Activated T-helper 1 cell treated with anti-CD3 and anti-CD28 coated beads, Interleukin-12 subunit alpha, Interleukin-12 subunit beta, Interleukin-2, Interleukin-4 antibody, amounts not matched to agents 30 ng/mL and 10 ng/mL and 1 ng/mL, durations not matched to agents 14 hours and 24 hours and 36 hours (primary cell): ENCODE results near the gene ICAM5. TPM values are rescaled to one million over a fixed set of nuclear protein-coding genes. Genes with fewer than 3 reads are reported as not detected.

Source experiments
- DNase-seq: peaks from one replicate; pipeline ENCODE4 v3.0.0; 2021; ENCODE audit warnings: low spot score
- H3K27ac Mint-ChIP-seq: one replicate; pipeline ENCODE4 v1.8.0; 2021; ENCODE audit warnings: mild to moderate bottlenecking, mixed read lengths
- H3K27me3 Mint-ChIP-seq: one replicate; pipeline ENCODE4 v1.8.0; 2022; ENCODE audit warnings: mild to moderate bottlenecking, moderate library complexity, mixed read lengths; ENCODE audit not compliant: insufficient read depth
- H3K36me3 Mint-ChIP-seq: one replicate; pipeline ENCODE4 v1.8.0; 2021; ENCODE audit warnings: low read depth, mixed read lengths
- H3K4me1 Mint-ChIP-seq: one replicate; pipeline ENCODE4 v1.8.0; 2021; ENCODE audit warnings: low read depth, mixed read lengths
- H3K4me3 Mint-ChIP-seq: one replicate; pipeline ENCODE4 v1.8.0; 2021; ENCODE audit warnings: mild to moderate bottlenecking, moderate library complexity, mixed read lengths
- H3K9me3 Mint-ChIP-seq: one replicate; pipeline ENCODE4 v1.8.0; 2021; ENCODE audit warnings: mixed read lengths
- intact Hi-C: fragments of 100-400 bp; cut with micrococcal nuclease; formaldehyde crosslinking; loops from one replicate; pipeline ENCODE4 v1.15.1; 2024
- total RNA-seq: library from RNA; stranded (reverse); gene quantifications from 2 replicates; pipeline ENCODE4 v1.2.3, GENCODE V29; 2022

Gene ICAM5
- total RNA-seq, 1 donor from 2014 or later = 1.9 TPM

GRCh38 chr19:10290876-10291553 lies 1.3 kb downstream of the ICAM5 start:
- H3K4me1 Mint-ChIP-seq = peaks cover 66% of the 10 kb centered on the region
- intact Hi-C loops = loop anchor here (2.0 kb wide), 1 partner anchor 224 kb away; no protein-coding TSS in a partner anchor
- H3K36me3 Mint-ChIP-seq = peaks cover 6% of the 10 kb centered on the region
- H3K27ac Mint-ChIP-seq = peak overlapping the region; percentile 81
- H3K9me3 Mint-ChIP-seq = no peaks in the 10 kb centered on the region
- H3K27me3 Mint-ChIP-seq = peaks cover 64% of the 10 kb centered on the region
- H3K4me3 Mint-ChIP-seq = peak overlapping the region; percentile 77
- DNase-seq = peak; percentile 37

DNA sequence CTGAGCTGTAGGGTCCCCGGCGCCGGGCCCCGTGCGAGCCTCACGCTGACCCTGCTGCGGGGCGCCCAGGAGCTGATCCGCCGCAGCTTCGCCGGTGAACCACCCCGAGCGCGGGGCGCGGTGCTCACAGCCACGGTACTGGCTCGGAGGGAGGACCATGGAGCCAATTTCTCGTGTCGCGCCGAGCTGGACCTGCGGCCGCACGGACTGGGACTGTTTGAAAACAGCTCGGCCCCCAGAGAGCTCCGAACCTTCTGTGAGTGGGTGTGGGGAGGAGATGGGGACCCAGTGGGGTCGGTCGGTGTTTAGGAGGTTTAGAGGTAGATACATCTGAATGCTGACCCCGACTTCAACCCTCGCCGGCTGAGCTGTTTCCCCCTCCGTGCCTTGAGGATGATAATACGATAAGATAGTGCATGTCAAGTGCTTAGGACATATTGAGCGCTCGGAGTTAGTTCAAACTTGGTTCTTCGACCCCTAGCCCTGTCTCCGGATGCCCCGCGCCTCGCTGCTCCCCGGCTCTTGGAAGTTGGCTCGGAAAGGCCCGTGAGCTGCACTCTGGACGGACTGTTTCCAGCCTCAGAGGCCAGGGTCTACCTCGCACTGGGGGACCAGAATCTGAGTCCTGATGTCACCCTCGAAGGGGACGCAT lies 1.9 kb downstream of the ICAM5 start:
- DNase-seq = no peak
- peak overlapping the region; percentile 74 for H3K27ac Mint-ChIP-seq
- no peaks in the 10 kb centered on the region for H3K9me3 Mint-ChIP-seq
- peaks cover under 1% of the 10 kb centered on the region for H3K36me3 Mint-ChIP-seq
- intact Hi-C loops = loop anchor here (2.0 kb wide), 1 partner anchor 223 kb away; no protein-coding TSS in a partner anchor
- H3K27me3 Mint-ChIP-seq = peaks cover 65% of the 10 kb centered on the region
- H3K4me3 Mint-ChIP-seq = peak overlapping the region; percentile 77
- H3K4me1 Mint-ChIP-seq = peaks cover 59% of the 10 kb centered on the region

DNA sequence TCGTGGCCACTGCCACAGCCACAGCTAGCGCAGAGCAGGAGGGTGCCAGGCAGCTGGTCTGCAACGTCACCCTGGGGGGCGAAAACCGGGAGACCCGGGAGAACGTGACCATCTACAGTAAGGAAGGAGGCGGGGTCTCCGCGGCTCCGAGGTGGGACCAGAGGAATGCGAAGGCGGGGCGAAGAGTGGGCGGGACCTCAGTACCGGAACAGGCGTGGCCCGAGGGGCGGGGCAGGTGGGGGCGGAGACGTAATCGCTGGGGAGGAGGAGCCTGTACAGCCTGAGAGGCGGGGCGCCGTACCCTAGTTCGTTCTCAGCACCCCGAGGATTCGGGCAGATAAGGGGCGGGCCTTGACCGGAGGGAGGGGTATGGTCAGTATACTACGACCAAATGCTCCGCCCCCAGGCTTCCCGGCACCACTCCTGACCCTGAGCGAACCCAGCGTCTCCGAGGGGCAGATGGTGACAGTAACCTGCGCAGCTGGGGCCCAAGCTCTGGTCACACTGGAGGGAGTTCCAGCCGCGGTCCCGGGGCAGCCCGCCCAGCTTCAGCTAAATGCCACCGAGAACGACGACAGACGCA lies 2.5 kb downstream of the ICAM5 start:
- peaks cover 57% of the 10 kb centered on the region for H3K4me1 Mint-ChIP-seq
- H3K4me3 Mint-ChIP-seq = peak overlapping the region; percentile 77
- peaks cover 68% of the 10 kb centered on the region for H3K27me3 Mint-ChIP-seq
- intact Hi-C loops = no loop called here
- H3K36me3 Mint-ChIP-seq = no peaks in the 10 kb centered on the region
- peak overlapping the region; percentile 74 for H3K27ac Mint-ChIP-seq
- no peaks in the 10 kb centered on the region for H3K9me3 Mint-ChIP-seq
- peak; percentile 66 for DNase-seq

DNA sequence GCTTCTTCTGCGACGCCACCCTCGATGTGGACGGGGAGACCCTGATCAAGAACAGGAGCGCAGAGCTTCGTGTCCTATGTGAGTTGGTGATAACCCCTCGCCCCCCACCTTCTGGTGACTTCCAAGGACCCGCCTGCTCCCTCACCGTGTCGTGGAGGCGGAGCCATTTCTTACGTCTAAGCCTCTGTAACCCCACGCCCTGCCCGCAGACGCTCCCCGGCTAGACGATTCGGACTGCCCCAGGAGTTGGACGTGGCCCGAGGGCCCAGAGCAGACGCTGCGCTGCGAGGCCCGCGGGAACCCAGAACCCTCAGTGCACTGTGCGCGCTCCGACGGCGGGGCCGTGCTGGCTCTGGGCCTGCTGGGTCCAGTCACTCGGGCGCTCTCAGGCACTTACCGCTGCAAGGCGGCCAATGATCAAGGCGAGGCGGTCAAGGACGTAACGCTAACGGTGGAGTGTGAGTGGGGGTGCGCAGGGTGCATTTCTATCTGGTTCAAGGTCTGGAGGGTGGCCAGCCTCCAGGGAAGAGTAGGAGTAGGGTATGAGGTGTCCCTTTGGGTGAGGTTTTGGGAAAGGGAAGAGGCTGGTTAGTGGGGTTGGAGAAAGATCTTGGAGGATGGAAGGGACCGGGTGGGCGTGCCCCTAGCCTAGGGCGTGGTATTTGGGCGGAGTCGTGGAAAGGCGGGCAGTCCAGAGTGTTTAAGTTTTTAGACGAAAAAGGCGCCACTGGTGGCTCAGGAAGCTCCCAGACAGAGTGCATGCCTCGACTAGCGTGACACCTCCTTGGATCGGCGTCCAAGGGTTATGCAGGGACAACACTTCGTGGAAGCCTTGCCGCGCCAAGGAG lies 3.3 kb downstream of the ICAM5 start:
- Mint-ChIP-seq H3K4me3 (peak overlapping the region; percentile 77), H3K4me1 (peaks cover 50% of the 10 kb centered on the region), H3K27me3 (peaks cover 65% of the 10 kb centered on the region), H3K9me3 (no peaks in the 10 kb centered on the region), H3K36me3 (no peaks in the 10 kb centered on the region), H3K27ac (peak overlapping the region; percentile 26)
- intact Hi-C loops = no loop called here
- no peak for DNase-seq

DNA sequence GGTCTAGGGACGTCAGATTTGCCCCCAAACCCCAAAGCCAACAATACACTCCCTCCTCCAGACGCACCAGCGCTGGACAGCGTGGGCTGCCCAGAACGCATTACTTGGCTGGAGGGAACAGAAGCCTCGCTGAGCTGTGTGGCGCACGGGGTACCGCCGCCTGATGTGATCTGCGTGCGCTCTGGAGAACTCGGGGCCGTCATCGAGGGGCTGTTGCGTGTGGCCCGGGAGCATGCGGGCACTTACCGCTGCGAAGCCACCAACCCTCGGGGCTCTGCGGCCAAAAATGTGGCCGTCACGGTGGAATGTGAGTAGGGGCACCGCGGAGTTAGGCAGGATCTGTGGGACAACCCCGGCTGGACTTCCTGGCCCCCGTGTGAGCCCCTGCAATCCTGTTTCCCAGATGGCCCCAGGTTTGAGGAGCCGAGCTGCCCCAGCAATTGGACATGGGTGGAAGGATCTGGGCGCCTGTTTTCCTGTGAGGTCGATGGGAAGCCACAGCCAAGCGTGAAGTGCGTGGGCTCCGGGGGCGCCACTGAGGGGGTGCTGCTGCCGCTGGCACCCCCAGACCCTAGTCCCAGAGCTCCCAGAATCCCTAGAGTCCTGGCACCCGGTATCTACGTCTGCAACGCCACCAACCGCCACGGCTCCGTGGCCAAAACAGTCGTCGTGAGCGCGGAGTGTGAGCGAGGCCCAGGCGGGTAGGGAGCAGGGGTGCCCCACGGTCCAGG lies 4.0 kb downstream of the ICAM5 start:
- H3K27me3 Mint-ChIP-seq = peaks cover 59% of the 10 kb centered on the region
- H3K9me3 Mint-ChIP-seq = no peaks in the 10 kb centered on the region
- peak overlapping the region; percentile 77 for H3K4me3 Mint-ChIP-seq
- intact Hi-C loops = no loop called here
- H3K4me1 Mint-ChIP-seq = peaks cover 44% of the 10 kb centered on the region
- no peaks in the 10 kb centered on the region for H3K36me3 Mint-ChIP-seq
- H3K27ac Mint-ChIP-seq = no peak overlapping the region
- DNase-seq = no peak

- intact Hi-C loops = no loop called here
- no peak overlapping the region for H3K27ac Mint-ChIP-seq
- DNase-seq = no peak
- H3K36me3 Mint-ChIP-seq = no peaks in the 10 kb centered on the region
- H3K9me3 Mint-ChIP-seq = no peaks in the 10 kb centered on the region
- H3K4me1 Mint-ChIP-seq = peaks cover 42% of the 10 kb centered on the region
- H3K4me3 Mint-ChIP-seq = peak overlapping the region; percentile 33
- peaks cover 54% of the 10 kb centered on the region for H3K27me3 Mint-ChIP-seq
These were observed 4.6 kb downstream of the ICAM5 start for GRCh38 chr19:10294368-10294697.

DNA sequence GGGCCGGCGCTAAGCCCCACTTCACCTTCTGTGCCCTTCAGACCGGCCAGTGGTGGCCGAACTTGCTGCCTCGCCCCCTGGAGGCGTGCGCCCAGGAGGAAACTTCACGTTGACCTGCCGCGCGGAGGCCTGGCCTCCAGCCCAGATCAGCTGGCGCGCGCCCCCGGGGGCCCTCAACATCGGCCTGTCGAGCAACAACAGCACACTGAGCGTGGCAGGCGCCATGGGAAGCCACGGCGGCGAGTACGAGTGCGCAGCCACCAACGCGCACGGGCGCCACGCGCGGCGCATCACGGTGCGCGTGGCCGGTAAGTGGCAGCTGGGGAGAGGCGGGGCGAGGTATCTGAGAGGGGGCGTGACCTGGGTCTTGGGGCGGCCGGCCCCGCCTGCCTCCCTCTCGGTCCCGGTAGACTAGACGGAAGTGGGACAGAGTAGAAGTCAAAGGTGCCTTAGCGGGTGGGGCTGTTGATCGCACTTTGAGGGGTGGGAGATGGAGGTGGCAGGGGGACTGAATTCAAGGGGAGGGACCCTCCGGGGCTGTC lies 5.6 kb downstream of the ICAM5 start:
- no peaks in the 10 kb centered on the region for H3K36me3 Mint-ChIP-seq

DNA sequence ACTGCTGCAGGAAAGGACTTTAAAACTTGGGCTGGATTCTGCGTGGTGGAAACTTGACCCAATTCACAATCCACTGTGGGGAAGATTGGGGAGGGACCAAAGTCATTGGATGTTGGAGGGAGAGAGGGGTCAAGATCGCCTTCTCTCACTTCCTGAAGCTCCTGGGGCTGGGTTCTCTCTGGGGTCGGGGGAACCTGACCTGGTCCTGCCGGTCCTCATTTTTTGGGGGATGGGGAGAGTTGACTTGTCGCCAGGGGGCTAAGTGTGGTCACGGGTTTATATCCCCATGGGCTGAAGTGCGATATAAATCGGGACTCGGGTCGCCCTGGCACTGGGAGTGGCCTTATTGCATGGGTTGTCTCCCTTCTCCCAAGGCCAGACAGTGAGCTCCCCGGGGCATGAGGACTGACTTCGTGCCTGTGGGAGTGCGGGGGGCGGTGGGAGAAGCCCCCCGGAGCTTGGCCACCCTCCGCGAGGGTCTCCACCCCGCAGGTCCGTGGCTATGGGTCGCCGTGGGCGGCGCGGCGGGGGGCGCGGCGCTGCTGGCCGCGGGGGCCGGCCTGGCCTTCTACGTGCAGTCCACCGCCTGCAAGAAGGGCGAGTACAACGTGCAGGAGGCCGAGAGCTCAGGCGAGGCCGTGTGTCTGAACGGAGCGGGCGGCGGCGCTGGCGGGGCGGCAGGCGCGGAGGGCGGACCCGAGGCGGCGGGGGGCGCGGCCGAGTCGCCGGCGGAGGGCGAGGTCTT lies 6.3 kb downstream of the ICAM5 start:
- H3K9me3 Mint-ChIP-seq = no peaks in the 10 kb centered on the region

More for the DNA sequence above, 5.6 kb downstream of the ICAM5 start:
- Mint-ChIP-seq H3K4me3 (peak overlapping the region; percentile 79), H3K4me1 (peaks cover 38% of the 10 kb centered on the region), H3K27ac (peak overlapping the region; percentile 55), H3K9me3 (no peaks in the 10 kb centered on the region), H3K27me3 (peaks cover 52% of the 10 kb centered on the region)
- intact Hi-C loops = loop anchor here (1.0 kb wide), 2 partner anchors 9 to 20 kb away; partner anchors contain the start of gene ICAM4
- peak; percentile 73 for DNase-seq

DNA sequence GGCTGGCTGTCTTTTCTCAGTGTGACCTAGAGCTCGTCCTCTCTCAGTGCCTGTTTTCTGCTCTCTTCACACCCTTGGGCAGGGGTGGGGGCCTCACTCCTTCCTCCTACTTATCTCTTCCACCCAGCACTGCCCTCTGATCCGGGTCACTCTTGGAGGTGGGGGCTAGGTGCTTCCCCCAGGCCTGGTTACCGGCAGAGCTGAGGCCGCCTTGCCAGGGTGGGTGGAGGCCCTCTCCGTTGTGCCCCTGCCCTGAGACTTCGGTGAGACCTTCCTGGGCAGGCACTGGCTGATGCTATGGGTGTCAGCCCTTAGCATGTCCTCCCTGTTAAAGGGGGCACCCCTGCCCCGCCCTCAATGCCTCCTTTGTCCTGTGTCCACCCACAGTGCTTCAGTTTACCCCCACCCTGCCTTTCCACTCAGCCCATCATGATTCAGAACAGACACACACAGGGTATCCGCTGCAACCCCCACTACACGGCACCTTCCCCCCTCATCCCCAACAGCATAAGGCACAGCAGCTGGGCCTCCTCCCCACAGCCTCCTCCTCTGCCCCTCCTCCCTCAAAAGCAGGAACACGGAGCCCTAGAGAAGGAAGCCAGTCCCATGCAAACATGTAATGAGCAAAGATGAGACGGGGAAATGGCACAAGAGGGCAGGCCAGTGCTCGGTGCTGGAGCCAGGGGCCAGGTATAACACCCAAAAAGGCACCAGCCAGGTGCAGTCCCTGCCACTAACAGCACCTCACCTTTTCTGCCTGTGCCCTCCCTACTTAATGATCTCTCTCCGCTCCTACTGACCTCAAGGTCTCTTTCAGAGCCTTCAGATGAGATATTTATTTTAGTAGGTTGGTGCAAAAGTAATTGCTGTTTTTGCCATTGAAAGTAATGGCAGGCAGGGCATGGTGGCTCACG lies 10.1 kb downstream of the ICAM5 start:
- no peaks in the 10 kb centered on the region for H3K9me3 Mint-ChIP-seq
- H3K36me3 Mint-ChIP-seq = no peaks in the 10 kb centered on the region
- intact Hi-C loops = no loop called here
- no peak overlapping the region for H3K27ac Mint-ChIP-seq
- peaks cover 17% of the 10 kb centered on the region for H3K27me3 Mint-ChIP-seq
- no peak overlapping the region for H3K4me3 Mint-ChIP-seq
- peaks cover 12% of the 10 kb centered on the region for H3K4me1 Mint-ChIP-seq
- DNase-seq = no peak

More for the DNA sequence above, 6.3 kb downstream of the ICAM5 start:
- Mint-ChIP-seq H3K27ac (peak overlapping the region; percentile 55), H3K27me3 (peaks cover 45% of the 10 kb centered on the region), H3K36me3 (no peaks in the 10 kb centered on the region), H3K4me3 (peak overlapping the region; percentile 79), H3K4me1 (peaks cover 31% of the 10 kb centered on the region)
- intact Hi-C loops = loop anchor here (1.0 kb wide), 2 partner anchors 10 to 19 kb away; partner anchors contain the start of gene ICAM4
- no peak for DNase-seq

DNA sequence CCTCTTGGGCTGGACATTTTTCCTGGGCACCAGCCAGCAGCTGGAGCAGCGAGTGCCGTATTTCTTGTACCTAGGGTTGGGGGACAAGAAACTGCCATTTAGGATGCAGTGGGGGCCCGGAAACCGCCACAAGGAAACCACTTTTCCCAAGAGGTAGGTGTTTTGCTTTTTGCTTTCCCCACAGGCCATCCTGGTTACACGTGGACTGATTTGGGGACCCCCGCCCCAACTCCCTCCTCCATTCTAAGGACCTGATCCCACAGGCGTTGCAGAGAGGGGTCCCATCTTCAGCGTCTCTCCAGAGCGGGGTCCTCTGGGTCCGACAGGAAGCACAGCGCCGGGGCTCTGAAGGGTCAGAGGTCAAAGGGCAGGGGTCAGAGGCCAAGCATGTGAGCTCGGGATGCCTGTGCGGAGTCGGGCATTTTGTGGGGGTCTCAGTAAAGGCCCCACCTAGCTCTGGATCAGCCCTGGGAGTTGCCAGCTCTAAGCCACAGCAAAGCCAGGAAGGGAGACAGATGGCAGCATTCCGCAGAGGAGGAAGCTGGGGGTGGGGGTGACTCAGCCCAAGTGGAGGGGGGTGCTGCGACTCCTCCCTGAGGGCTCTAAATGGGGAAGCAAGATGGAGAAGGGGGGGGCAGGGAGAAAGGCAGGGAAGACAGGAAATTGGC lies 15.5 kb downstream of the ICAM5 start:
- Mint-ChIP-seq H3K27me3 (peaks cover 4% of the 10 kb centered on the region), H3K9me3 (no peaks in the 10 kb centered on the region), H3K36me3 (no peaks in the 10 kb centered on the region), H3K4me3 (no peak overlapping the region), H3K27ac (no peak overlapping the region), H3K4me1 (peaks cover 7% of the 10 kb centered on the region)
- DNase-seq = no peak
- intact Hi-C loops = no loop called here
